Omental fat pad (tissue), 4 donors: Measurements from ENCODE around the gene MMP20. TPM values are rescaled to one million over a fixed set of nuclear protein-coding genes. Genes with fewer than 3 reads are reported as not detected.

Experiments used
- ATAC-seq: fragments of 150-250 bp; one replicate; pipeline ENCODE4 v1.9.1; 2016; ENCODE audit warnings: mild to moderate bottlenecking, moderate library complexity; ENCODE audit not compliant: low FRiP score
- DNase-seq: peaks from one replicate; pipeline ENCODE4 v3.0.0-alpha.2; 2019; ENCODE audit warnings: low spot score
- total RNA-seq, 4 donors: library from RNA; depleted of rRNA; stranded (reverse); fragments of >200 nt; gene quantifications; one replicate each; pipeline ENCODE4 v1.1.0, GENCODE V29; 2016
- TF ChIP-seq, protein P1 (sequence below), 3 donors: fragments of 450-650 bp; IDR thresholded peaks; one replicate each; pipeline ENCODE4 v1.5.1; 2016 to 2017; ENCODE audit warnings: antibody characterized with exemption in 3 of 3, mild to moderate bottlenecking in 3 of 3, moderate library complexity in 2 of 3

The MMP20 gene
- total RNA-seq, 4 donors from 2014 or later = not detected

DNA sequence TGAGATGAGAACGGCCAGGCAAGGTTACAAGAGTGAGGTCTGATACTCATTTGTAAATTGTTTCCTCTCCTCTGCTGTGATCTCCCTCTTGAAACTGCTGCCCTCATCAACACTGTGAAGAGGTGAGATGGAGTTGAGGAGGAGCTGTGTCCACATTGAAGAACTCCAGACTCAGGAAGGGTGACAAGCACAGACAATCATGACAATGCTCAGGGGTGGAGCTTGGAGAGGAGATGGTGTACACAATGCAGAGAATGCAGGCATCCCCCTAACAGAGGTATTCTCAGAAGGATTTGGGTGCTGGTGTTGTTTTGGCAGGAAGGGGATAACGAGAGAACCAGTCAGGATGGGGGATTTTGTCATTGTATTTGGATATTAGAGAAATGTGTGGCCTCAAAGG is 73.1 kb downstream of the MMP20 start:
- ATAC-seq = no peak
- TF ChIP-seq, protein P1, sequence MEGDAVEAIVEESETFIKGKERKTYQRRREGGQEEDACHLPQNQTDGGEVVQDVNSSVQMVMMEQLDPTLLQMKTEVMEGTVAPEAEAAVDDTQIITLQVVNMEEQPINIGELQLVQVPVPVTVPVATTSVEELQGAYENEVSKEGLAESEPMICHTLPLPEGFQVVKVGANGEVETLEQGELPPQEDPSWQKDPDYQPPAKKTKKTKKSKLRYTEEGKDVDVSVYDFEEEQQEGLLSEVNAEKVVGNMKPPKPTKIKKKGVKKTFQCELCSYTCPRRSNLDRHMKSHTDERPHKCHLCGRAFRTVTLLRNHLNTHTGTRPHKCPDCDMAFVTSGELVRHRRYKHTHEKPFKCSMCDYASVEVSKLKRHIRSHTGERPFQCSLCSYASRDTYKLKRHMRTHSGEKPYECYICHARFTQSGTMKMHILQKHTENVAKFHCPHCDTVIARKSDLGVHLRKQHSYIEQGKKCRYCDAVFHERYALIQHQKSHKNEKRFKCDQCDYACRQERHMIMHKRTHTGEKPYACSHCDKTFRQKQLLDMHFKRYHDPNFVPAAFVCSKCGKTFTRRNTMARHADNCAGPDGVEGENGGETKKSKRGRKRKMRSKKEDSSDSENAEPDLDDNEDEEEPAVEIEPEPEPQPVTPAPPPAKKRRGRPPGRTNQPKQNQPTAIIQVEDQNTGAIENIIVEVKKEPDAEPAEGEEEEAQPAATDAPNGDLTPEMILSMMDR (IDR thresholded peaks at IDR 0.05) = no peak
- DNase-seq = no peak

DNA sequence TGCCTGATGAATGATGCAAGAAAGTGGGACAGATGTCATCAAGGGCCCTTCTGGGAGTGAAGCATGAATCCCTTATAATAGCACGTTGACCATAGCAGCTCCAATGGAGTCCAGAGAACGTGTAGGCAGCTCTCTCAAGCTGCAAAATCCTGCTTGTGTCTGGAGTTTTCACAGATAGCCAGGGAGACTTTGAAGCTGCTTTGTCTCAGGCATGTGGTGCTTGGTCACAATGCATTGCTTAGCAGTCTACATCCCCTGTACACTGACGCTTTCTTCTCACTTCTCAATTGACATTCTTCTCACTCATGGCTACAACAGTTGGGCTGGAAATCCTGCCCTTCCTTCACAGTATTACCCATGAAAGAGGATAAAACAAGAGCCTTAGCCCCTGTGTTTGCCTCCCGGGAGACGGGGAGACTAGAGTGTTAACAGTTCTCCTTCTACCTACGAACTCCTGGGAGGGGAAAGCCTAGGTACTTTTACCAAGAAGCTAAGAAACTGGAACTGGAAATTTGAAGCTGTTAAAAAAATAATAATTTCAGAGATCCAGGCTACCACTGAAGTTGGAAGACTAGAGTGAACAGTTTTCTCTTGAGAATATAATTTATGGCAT is 73.9 kb downstream of the MMP20 start:
- ATAC-seq (no peak), DNase-seq (no peak)
- TF ChIP-seq, protein P1 (IDR thresholded peaks at IDR 0.05) = no peak

DNA sequence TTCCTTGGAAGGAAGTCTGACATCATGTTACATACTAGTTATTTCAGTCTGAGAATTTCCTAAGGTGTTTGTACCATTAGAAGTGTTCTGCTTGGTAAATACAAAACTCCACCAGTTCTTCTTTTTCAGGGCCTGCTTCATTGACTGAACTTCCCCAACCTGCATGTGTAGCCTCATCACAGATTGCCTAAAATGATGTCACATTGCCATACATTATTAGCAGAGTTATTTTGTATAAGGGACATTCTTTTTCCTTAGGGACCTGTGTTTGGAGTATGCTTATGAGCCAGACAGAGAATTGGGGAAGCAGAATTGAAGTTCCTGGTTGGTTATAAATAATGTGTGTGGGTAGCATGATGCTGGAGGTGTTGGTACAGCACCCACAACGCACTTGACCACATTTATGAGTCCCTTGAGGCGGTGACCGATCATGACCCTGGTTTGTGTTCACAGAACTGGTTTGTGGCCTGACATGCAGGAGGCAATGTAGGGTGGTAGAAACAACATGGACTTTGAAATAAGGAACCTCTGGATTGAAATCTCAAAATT is 78.1 kb downstream of the MMP20 start:
- TF ChIP-seq, protein P1 (IDR thresholded peaks at IDR 0.05) = no peak
- DNase-seq (no peak), ATAC-seq (no peak)

GRCh38 chr11:102546427-102546826 is 78.7 kb downstream of the MMP20 start:
- DNase-seq = no peak
- no peak for ATAC-seq
- TF ChIP-seq, protein P1 (IDR thresholded peaks at IDR 0.05) = no peak

DNA sequence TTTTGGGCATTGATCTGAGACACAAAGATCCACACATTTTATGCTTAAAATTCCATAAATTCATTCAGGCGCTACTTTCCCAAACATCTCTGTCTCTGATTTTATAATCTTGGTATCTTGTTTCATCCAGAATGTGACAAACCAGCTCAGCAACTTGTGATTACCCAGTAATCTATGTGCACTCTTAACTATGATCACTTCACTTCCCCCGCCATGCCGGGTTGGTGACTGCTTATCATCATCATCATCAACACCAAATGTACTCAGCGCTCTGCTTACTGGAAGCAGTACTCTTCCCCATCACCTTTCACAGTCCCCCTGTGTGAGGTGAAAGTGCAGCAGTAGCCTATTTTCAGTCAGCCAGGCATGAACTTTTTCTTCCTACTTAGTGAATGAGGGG is 79.4 kb downstream of the MMP20 start:
- DNase-seq = no peak
- ATAC-seq = no peak
- TF ChIP-seq, protein P1 (IDR thresholded peaks at IDR 0.05) = no peak

- DNase-seq = no peak
- TF ChIP-seq, protein P1 (IDR thresholded peaks at IDR 0.05) = no peak
- ATAC-seq = no peak
Observed at GRCh38 chr11:102544594-102544993, 80.5 kb downstream of the MMP20 start.

DNA sequence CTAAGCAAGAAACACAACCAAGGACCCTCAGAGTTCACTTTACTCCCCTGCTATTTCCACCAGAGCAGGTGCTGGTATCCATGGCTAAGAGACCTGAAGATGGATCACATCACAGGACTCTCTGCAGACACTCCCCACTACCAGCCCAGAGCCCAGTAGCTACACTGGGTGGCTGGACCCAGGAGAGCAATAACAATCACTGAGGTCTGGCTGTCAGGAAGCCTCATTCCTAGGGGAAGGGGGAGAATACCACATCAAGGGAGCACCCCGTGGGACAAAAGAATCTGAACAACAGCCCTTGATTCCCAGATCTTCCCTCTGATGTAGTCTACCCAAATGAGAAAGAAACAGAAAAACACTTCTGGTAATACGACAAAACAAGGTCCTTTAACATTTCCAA is 85.6 kb downstream of the MMP20 start:
- no peak for DNase-seq
- TF ChIP-seq, protein P1 (IDR thresholded peaks at IDR 0.05) = no peak
- ATAC-seq = no peak
